Kidney (tissue), 14 donors: Measurements from ENCODE around the gene GATA6. TPM values are rescaled to one million over a fixed set of nuclear protein-coding genes. Genes with fewer than 3 reads are reported as not detected.

Experiments
- DNase-seq, 5 donors: peaks; one replicate each; pipeline ENCODE4 v3.0.0-alpha.2; 2013 to 2020
- FAIRE-seq: peaks from 2 replicates; lab custom pipeline; 2012; peaks lifted over from hg19 to GRCh38; lab: Jason Lieb, UNC
- H3K27ac ChIP-seq, 2 donors: one replicate each; pipeline ENCODE4 v1.7.0; 2013; ENCODE audit warnings: low read depth in 2 of 2, low read length in 2 of 2, inconsistent platforms in 1 of 2
- H3K27me3 ChIP-seq: one replicate; pipeline ENCODE4 v1.7.1; 2013; ENCODE audit warnings: low read length, inconsistent platforms; ENCODE audit not compliant: control insufficient read depth, insufficient read depth
- H3K36me3 ChIP-seq, 3 donors: one replicate each; pipeline versions ENCODE4 v1.7.0 to v1.7.1; 2013; ENCODE audit warnings: low read length in 3 of 3, control low read depth in 1 of 3, inconsistent platforms in 1 of 3; ENCODE audit not compliant: insufficient read depth in 3 of 3, control insufficient read depth in 2 of 3
- H3K4me1 ChIP-seq, 3 donors: one replicate each; pipeline versions ENCODE4 v1.7.0 to v1.7.1; 2013; ENCODE audit warnings: low read length in 3 of 3, inconsistent platforms in 1 of 3, low read depth in 1 of 3; ENCODE audit not compliant: control insufficient read depth in 2 of 3, insufficient read depth in 2 of 3
- H3K4me3 ChIP-seq, 3 donors: one replicate each; pipeline versions ENCODE4 v1.7.0 to v1.8.1; 2013; ENCODE audit warnings: low read length in 3 of 3, control low read depth in 1 of 3, inconsistent platforms in 1 of 3
- H3K9ac ChIP-seq, 3 donors: one replicate each; pipeline versions ENCODE4 v1.7.0 to v1.7.1; 2013; ENCODE audit warnings: low read length in 3 of 3, control low read depth in 1 of 3, inconsistent platforms in 1 of 3
- H3K9me3 ChIP-seq, 3 donors: one replicate each; pipeline versions ENCODE4 v1.7.0 to v1.7.1; 2013; ENCODE audit warnings: low read length in 3 of 3, control low read depth in 1 of 3, inconsistent platforms in 1 of 3; ENCODE audit not compliant: control insufficient read depth in 2 of 3, insufficient read depth in 1 of 3
- intact Hi-C: fragments of 100-400 bp; cut with DNase I; formaldehyde crosslinking; loops from one replicate; pipeline ENCODE4 v1.11.1; 2022
- polyA plus RNA-seq: library from polyadenylated mRNA; stranded (reverse); fragments of 350-450 nt; fragmentation: Illumina TruSeq; extraction: RNeasy Lipid Tissue Mini Kit (QIAGEN cat#74804); gene quantifications from one replicate; pipeline ENCODE4 v1.2.3, GENCODE V29; 2014; ENCODE audit warnings: low read depth, low replicate concordance; ENCODE audit not compliant: insufficient read depth
- total RNA-seq: library from RNA; stranded (reverse); fragmentation: NEBNext Ultra II Directional; extraction: Animal tissue kit (Norgen Biotek cat#: 25700); gene quantifications from one replicate; pipeline ENCODE4 v1.2.1, GENCODE V29; 2021
- TF ChIP-seq, protein P1 (sequence below): IDR thresholded peaks from 3 replicates; pipeline ENCODE4 v1.5.1; 2012; ENCODE audit warnings: mild to moderate bottlenecking, moderate library complexity, borderline replicate concordance; ENCODE audit not compliant: insufficient read depth; ENCODE audit errors: extremely low read depth
- donor health status: control.
- donor health status: control.
- donor health status: control.
- donor health status: control.
- donor health status: control.
- donor health status: DM: yes; HTN: yes; CAD: no.
- donor health status: Normal renal cell carcinoma (clear cell type).

The GATA6 gene
- total and polyA plus RNA-seq, 2 donors from 2014 or later = 1.7 to 10.9 TPM

- no peak for DNase-seq
- Histone ChIP-seq H3K9me3 (no peaks in the 10 kb centered on the region), H3K4me3 (no peak overlapping the region), H3K27ac (no peak overlapping the region), H3K4me1 (no peaks in the 10 kb centered on the region), H3K27me3 (no peaks in the 10 kb centered on the region), H3K36me3 (no peaks in the 10 kb centered on the region), H3K9ac (no peak overlapping the region)
- intact Hi-C loops = no loop called here
- no peak for FAIRE-seq
- TF ChIP-seq, protein P1, sequence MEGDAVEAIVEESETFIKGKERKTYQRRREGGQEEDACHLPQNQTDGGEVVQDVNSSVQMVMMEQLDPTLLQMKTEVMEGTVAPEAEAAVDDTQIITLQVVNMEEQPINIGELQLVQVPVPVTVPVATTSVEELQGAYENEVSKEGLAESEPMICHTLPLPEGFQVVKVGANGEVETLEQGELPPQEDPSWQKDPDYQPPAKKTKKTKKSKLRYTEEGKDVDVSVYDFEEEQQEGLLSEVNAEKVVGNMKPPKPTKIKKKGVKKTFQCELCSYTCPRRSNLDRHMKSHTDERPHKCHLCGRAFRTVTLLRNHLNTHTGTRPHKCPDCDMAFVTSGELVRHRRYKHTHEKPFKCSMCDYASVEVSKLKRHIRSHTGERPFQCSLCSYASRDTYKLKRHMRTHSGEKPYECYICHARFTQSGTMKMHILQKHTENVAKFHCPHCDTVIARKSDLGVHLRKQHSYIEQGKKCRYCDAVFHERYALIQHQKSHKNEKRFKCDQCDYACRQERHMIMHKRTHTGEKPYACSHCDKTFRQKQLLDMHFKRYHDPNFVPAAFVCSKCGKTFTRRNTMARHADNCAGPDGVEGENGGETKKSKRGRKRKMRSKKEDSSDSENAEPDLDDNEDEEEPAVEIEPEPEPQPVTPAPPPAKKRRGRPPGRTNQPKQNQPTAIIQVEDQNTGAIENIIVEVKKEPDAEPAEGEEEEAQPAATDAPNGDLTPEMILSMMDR = no peak
Measured at GRCh38 chr18:22149710-22150109, 19.7 kb upstream of the GATA6 start.

GRCh38 chr18:22152093-22152492, 17.3 kb upstream of the GATA6 start:
- no peak overlapping the region for H3K9ac ChIP-seq
- H3K9me3 ChIP-seq = no peaks in the 10 kb centered on the region
- no peaks in the 10 kb centered on the region for H3K27me3 ChIP-seq
- FAIRE-seq (no peak), DNase-seq (no peak)
- no peaks in the 10 kb centered on the region for H3K36me3 ChIP-seq
- intact Hi-C loops = no loop called here
- no peak overlapping the region for H3K27ac ChIP-seq
- H3K4me3 ChIP-seq = no peak overlapping the region
- TF ChIP-seq, protein P1 = no peak
- no peaks in the 10 kb centered on the region for H3K4me1 ChIP-seq

GRCh38 chr18:22153428-22153827, 16.0 kb upstream of the GATA6 start:
- DNase-seq (no peak), FAIRE-seq (no peak)
- H3K9me3 ChIP-seq = no peaks in the 10 kb centered on the region
- H3K36me3 ChIP-seq = no peaks in the 10 kb centered on the region
- no peak overlapping the region for H3K9ac ChIP-seq
- intact Hi-C loops = no loop called here
- no peaks in the 10 kb centered on the region for H3K4me1 ChIP-seq
- H3K27ac ChIP-seq = no peak overlapping the region
- TF ChIP-seq, protein P1 = no peak
- H3K4me3 ChIP-seq = no peak overlapping the region
- no peaks in the 10 kb centered on the region for H3K27me3 ChIP-seq

- H3K27me3 ChIP-seq = no peaks in the 10 kb centered on the region
- FAIRE-seq (no peak), DNase-seq (no peak)
- H3K9ac ChIP-seq = no peak overlapping the region
- H3K4me1 ChIP-seq = no peaks in the 10 kb centered on the region
- H3K4me3 ChIP-seq = no peak overlapping the region
- no peak overlapping the region for H3K27ac ChIP-seq
- no peaks in the 10 kb centered on the region for H3K9me3 ChIP-seq
- H3K36me3 ChIP-seq = no peaks in the 10 kb centered on the region
- TF ChIP-seq, protein P1 = no peak
- intact Hi-C loops = no loop called here
Measured at GRCh38 chr18:22155584-22155983, 13.8 kb upstream of the GATA6 start.
